ENCODE data around the gene DPF1.

DPF1 gene

DNA sequence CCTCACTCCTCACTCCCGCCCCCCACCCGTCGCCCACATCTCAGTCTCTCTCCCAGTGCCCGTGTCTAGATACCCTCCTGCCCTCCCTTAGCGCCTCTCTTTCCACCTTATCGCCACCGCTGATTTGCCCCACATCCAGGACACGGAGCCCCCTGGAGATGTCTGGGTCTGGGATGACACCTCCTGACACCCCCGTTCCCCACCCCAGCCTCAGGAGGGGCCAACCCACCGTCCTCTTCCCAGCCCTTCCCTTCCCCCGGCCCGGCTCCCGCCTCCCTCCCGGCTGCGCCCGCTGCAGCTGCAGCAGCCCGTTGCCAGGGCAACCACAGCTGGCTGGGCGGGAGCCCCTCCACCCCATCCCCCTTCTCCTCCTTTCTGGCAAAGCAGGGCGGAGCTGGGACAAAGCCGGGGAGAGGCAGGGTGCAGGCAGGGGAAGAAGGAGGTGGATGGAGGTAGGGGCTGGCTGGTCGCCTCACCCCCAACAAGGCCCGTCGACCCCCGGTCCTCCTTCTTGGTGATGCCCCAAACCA is 13.5 kb downstream of the DPF1 start (continued):
- no peak for TF ChIP-seq SCRT1 (tag by site-specific recombination; IDR thresholded peaks at IDR 0.05; ENCODE audit: borderline replicate concordance)
- no peak for TF ChIP-seq REPIN1 (tag by site-specific recombination; IDR thresholded peaks at IDR 0.05; ENCODE audit: low read depth)
- TF ChIP-seq ZNF140 (tag by site-specific recombination; IDR thresholded peaks at IDR 0.05): no peak
- no peak for TF ChIP-seq ZNF302 (tag by site-specific recombination; IDR thresholded peaks at IDR 0.05; ENCODE audit: low read depth)
- TF ChIP-seq ZNF707 (tag by site-specific recombination; IDR thresholded peaks at IDR 0.05): no peak
- TF ChIP-seq ZNF398 (tag by site-specific recombination; IDR thresholded peaks at IDR 0.05): 0 out of 2 replicates have a peak, but pooled peaks have one; percentile 41
- TF ChIP-seq ZNF548 (tag by site-specific recombination; IDR thresholded peaks at IDR 0.05): peak; percentile 12; the same call in 1 of the 2 replicates

GRCh38 chr19:38209671-38210457 is 14.2 kb downstream of the DPF1 start:
- no peaks in the 10 kb centered on the region for H3K9me3 ChIP-seq (ENCODE audit: control insufficient read depth, insufficient read depth, low read depth, low read length)
- H3K4me3 ChIP-seq (ENCODE audit: low read depth, low read length): no peak overlapping the region
- ChIA-PET CTCF (interaction anchor here (0.5 to 1.3 kb wide), 4 partner anchors 17 to 308 kb away, joined by 3 to 5 read pairs (median 4); no protein-coding TSS in a partner anchor), POLR2A (no interaction called here)
- peaks cover 15 to 16% of the 10 kb centered on the region in 2 experiments; a peak in 2 of 3 replicates for H3K36me3 ChIP-seq (ENCODE audit: control insufficient read depth in 2 of 2, insufficient read depth in 1 of 2, low read length in 2 of 2)
- H3K4me1 ChIP-seq (ENCODE audit: control insufficient read depth, insufficient read depth, low read length): peaks cover 25% of the 10 kb centered on the region
- 0 out of 2 replicates have a peak overlapping the region, but pooled peaks have one; percentile 31 for H3K27ac ChIP-seq (ENCODE audit: extremely low read depth, low read depth, low read length)
- TF ChIP-seq TCF7L2 (IDR thresholded peaks at IDR 0.05; ENCODE audit: borderline replicate concordance, low read depth, low read length): no peak
- 0 out of 2 replicates have a peak, but pooled peaks have one; percentile 24 for TF ChIP-seq ZNF248 (tag by site-specific recombination; IDR thresholded peaks at IDR 0.05)
- TF ChIP-seq KLF7 (tag by site-specific recombination; IDR thresholded peaks at IDR 0.05; ENCODE audit: borderline replicate concordance): no peak
- peak; percentile 87 for TF ChIP-seq ZNF366 (tag by site-specific recombination; conservative IDR thresholded peaks at IDR 0.05)
- no peak for TF ChIP-seq ZNF350 (tag by site-specific recombination; IDR thresholded peaks at IDR 0.05)
- TF ChIP-seq KLF1 (tag by site-specific recombination; IDR thresholded peaks at IDR 0.05): 0 out of 2 replicates have a peak, but pooled peaks have one; percentile 20
- 0 out of 2 replicates have a peak, but pooled peaks have one; percentile 38 for TF ChIP-seq ZBTB10 (tag by site-specific recombination; IDR thresholded peaks at IDR 0.05)
- TF ChIP-seq ZNF133 (tag by site-specific recombination; IDR thresholded peaks at IDR 0.05): peak; percentile 99
- no peak for TF ChIP-seq SP7 (tag by site-specific recombination; IDR thresholded peaks at IDR 0.05)
- peak; percentile 92 for TF ChIP-seq WT1 (tag by site-specific recombination; IDR thresholded peaks at IDR 0.05)
- peak; percentile 68 for TF ChIP-seq KLF8 (tag by site-specific recombination; IDR thresholded peaks at IDR 0.05)
- TF ChIP-seq ZNF266 (tag by site-specific recombination; IDR thresholded peaks at IDR 0.05; ENCODE audit: low read depth): peak; percentile 62; the same call in 1 of the 2 replicates
- 0 out of 2 replicates have a peak, but pooled peaks have one; percentile 53 for TF ChIP-seq ZNF423 (tag by site-specific recombination; IDR thresholded peaks at IDR 0.05)
- peak; percentile 93; the same call in 1 of the 2 replicates for TF ChIP-seq MZF1 (tag by site-specific recombination; IDR thresholded peaks at IDR 0.05; ENCODE audit: borderline replicate concordance)
- no peak for TF ChIP-seq ZSCAN4 (tag by site-specific recombination; IDR thresholded peaks at IDR 0.05)
- TF ChIP-seq ZNF600 (tag by site-specific recombination; IDR thresholded peaks at IDR 0.05): peak; percentile 37; the same call in 1 of the 2 replicates
- peak; percentile 84 for TF ChIP-seq ZNF398 (tag by site-specific recombination; IDR thresholded peaks at IDR 0.05)
- TF ChIP-seq ZNF791 (tag by site-specific recombination; IDR thresholded peaks at IDR 0.05): peak; percentile 59; the same call in 1 of the 2 replicates
- peak; percentile 63 for TF ChIP-seq EGR2 (tag by site-specific recombination; IDR thresholded peaks at IDR 0.05; ENCODE audit: low read depth)
- TF ChIP-seq, protein P1, sequence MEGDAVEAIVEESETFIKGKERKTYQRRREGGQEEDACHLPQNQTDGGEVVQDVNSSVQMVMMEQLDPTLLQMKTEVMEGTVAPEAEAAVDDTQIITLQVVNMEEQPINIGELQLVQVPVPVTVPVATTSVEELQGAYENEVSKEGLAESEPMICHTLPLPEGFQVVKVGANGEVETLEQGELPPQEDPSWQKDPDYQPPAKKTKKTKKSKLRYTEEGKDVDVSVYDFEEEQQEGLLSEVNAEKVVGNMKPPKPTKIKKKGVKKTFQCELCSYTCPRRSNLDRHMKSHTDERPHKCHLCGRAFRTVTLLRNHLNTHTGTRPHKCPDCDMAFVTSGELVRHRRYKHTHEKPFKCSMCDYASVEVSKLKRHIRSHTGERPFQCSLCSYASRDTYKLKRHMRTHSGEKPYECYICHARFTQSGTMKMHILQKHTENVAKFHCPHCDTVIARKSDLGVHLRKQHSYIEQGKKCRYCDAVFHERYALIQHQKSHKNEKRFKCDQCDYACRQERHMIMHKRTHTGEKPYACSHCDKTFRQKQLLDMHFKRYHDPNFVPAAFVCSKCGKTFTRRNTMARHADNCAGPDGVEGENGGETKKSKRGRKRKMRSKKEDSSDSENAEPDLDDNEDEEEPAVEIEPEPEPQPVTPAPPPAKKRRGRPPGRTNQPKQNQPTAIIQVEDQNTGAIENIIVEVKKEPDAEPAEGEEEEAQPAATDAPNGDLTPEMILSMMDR (tag by site-specific recombination; IDR thresholded peaks at IDR 0.05): 0 out of 2 replicates have a peak, but pooled peaks have one; percentile 39

Measured in HEK293 (cell line).